Measurements from ENCODE around the gene TGM2.

- TF ChIP-seq PATZ1 (CRISPR knock-in tag; IDR thresholded peaks at IDR 0.05; ENCODE audit: borderline replicate concordance) = no peak
- no peak for TF ChIP-seq ISL1 (CRISPR knock-in tag; IDR thresholded peaks at IDR 0.05)
- TF ChIP-seq SNAI2 (CRISPR knock-in tag; IDR thresholded peaks at IDR 0.05) = no peak
Measured at GRCh38 chr20:38190936-38191371, 25.9 kb upstream of the TGM2 start.
